Activated T-cell treated with anti-CD3 and anti-CD28 coated beads for 1 hour (primary cell): ENCODE measurements around the gene USP21.

Experiments
- DNase-seq: peaks from one replicate; pipeline ENCODE4 v3.0.0-alpha.2; 2020; ENCODE audit warnings: low read depth

USP21 gene

DNA sequence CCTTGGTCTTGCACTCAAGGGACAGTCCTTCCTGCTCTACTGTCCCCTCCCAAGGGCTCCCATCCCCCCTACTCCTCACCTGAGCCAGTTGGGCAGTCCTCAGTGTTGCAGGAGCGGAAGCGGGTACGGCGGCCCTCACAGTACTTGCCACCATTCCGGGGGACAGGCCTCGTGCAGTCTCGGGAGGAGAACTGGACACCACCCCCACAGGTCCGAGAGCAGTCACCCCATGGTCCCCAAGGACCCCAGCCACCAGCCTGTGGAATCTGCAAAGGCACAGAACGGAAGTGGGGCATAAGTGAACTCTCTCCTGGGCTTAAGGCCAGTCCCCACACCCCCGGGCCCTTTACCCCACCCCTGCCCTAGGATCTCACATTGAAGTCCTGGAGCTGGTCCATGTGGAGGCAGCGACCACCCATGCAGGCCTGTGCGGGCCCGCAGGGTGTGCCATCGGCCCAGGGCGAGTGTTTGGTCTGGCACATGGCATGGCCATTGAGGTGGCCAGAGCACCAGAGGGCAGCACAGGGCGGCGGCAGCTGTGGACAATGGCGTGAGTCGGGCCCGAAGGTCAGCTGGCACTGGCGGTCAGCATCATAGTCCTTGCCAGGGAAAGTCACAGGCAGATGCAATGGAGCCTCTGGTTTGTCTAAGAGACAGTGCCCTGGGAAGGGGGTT, 34.4 kb downstream of the USP21 start:
- DNase-seq: no peak

DNA sequence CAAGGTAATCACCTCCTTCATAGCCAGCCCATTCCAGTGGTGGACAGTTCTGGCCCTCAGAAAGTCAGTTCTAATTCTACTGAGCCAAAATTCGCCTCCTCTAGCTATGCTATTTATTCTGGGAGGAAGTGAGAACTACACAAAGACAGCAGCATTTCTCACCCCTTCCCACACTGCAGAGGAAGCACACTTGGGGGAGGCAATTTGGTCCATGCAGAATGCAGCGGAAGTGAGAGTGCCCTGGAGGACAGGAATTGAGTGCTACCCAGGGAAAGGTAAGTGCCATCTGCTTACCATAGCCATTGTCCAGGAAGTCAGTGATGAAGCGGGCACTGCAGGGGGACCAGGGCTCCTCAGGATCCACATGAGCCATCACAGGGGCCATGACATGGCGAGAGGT, 35.9 kb downstream of the USP21 start:
- no peak for DNase-seq

DNA sequence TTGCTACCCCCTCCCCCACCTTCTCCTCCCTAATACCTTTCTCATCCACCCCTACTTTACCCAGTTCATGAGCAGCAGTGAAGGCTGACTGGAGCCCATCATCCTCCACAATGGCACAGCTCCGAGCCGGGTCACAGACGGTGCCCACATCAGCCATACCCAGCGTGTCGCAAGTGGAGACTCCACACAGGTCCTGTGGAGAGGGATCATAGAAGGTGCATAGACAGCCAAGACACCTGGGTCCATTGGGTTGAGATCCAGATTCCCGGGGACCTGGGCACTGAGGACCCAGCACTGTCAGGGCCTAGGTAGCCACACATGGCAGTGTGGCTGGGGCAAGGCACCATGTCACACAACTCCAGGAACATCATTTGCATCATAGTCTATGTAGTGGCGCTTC, 36.8 kb downstream of the USP21 start:
- no peak for DNase-seq

DNA sequence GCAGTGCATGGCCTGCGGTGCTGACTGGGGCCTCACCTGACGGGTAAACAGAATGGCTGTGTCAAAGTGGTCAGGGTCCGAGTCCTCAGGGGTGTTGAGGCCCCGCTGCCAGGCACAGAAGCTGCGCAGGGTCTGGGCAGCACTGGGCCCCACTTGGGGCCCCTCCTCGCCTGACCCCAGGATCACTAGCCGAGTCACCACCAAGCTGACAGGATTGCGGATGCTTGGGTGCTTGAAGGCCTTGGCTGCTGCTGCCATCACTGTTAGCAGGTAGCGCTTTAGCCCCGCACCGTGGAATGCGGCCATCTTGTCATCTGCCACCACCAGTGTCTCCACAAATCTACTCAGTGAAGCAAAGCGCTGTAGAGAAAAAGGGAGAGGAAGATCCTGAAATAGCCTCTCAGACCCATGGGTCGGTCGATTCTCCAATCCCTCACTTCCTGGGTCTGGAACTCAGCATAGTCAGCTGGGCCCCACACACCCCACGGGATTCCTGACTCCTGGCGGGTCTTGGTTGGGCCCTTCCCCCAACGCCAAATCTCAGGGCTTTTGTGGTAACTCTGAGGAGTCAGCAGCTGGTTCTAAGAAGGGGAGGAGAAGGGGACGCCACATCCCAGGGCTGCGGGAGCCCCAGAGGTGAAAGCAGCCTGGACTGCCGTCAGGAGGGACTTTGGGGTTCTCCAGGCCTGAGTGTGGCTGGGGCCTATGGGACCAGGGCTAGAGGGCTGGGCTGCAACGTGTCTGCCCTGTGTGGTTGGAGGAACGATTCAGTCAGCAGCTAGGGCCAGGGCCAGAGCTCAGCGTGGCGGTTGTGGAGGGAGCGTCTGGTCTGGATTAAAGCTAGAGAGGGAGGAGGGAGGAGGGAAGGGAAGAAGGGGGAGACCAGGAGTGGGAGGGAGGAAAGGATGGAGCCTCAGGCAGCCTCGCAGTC, 37.5 kb downstream of the USP21 start:
- no peak for DNase-seq

DNA sequence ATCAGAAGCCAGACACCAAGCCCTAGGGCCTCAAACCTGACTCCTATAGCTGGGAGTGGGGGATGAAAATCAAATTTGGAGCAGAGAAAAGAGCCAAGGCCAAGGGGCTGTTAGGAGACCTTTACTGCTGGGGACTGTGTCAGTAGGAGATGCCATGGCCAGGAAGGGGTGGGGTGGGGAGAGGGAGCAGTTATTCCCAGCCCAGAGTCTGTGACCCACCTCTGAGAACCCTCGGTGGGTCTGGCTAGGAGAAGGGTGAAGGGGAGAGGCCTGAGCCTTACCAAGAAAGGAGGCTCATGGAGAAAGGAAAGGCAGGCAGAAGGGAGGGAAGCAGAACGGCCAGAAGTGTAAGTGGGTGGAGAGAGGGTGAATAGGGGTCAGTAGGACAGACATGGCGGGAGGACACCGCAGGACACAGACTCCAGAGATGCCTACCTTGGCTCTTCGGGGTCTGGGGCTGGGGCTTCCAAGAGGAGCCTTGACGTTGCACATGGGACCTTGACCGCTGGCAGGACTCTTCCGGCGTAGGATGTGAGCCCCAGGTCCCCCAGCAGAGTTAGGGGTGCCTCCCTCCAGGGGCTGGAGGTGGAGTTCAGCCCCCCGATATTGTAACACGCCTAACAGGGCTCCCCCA, 38.4 kb downstream of the USP21 start:
- no peak for DNase-seq

DNA sequence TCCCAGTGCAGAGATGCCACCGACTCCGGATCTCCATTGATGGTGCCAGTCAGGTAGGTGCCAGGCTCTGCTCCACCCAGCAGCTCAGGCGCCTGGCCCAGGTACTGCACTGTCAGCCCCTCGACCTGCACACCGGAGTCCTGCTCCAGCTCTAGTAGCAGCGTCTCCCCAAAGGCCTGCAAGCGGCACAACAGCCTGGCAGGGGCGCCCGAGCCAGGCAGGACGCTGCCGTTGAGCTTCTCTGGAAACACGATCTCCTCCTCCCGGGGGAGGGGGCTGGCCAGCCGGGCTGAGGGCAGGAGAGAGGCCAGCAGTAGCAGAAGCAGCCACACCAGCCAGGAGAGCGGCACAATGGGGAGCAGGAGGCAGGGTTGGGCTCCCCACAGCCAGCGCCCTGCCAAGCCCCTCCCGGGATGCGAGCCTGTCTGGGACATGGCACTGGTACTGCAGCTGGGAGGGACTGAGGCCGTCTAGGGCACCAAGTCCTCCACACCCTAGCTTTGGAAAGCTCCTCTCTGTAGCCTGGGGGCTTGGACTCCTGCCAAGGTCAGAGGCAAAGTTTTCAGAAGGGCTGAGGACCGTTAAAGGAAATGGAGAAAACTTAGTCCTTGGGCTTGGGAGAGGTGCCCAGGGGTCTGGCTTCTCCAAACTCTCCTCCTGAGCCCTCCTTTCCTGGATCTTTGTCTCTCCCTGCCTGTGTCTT, 39.0 kb downstream of the USP21 start:
- no peak for DNase-seq

DNA sequence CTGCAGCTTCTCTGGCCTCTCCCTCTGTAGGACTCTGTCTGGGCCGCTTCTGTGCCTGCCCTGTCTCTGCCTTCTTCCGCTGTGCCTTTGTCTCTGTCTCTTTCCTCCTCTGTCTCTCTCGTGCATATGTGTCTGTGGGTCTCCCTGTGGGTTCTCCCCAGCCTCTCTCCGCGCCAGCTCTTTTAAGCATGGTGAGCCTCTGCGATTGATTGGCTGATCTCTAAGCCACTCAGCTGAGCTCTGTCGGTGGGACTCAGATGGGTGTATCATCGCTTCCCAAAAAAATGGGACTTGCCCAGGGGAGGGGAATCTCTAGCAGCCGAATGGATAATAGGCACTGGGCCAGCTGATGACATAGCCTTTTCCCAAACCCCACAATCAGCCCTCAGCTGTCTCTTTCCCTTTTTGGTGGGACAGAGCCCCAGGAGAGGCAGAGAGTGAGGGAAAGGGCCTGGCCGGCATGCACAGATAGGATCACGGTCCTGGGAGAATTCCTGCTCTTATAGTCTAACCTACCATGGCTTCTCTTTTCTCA, 39.7 kb downstream of the USP21 start, which contains the start of gene ADAMTS4:
Gene ADAMTS4 (minus strand): TSS at position 158 of the 535 bp plus-strand sequence. CDS start 427 bp downstream, outside the sequence.
- no peak for DNase-seq

DNA sequence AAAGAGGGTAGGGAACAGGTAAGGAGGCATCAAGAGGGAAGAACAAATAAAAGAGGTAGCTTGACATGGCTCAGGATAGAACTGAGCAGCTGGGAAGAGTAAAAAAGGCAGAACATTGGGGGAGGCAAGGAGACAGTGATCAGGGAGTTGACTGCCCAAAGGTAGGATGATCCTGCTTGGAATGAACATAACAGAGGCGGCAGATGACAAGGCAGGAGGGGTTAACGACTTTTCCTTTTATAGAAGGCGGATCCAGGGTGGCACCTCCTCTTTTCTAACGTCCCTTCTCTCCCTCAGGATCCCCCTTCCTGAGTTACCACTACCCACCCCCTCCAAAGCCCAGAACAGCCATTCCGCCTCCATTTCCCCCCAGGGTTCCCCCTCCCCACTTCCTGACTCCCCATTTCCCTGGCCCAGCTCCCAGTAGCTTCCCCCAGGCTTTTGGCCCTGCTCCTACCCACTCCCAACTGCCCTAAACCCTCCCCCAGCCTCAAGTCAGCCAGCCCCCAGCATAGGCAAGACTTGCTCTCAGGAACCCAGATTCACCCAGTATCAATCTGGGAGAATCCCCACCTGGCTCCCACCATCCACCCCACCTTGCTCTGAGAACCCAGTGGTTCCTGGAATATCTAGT, 40.3 kb downstream of the USP21 start:
- no peak for DNase-seq

DNA sequence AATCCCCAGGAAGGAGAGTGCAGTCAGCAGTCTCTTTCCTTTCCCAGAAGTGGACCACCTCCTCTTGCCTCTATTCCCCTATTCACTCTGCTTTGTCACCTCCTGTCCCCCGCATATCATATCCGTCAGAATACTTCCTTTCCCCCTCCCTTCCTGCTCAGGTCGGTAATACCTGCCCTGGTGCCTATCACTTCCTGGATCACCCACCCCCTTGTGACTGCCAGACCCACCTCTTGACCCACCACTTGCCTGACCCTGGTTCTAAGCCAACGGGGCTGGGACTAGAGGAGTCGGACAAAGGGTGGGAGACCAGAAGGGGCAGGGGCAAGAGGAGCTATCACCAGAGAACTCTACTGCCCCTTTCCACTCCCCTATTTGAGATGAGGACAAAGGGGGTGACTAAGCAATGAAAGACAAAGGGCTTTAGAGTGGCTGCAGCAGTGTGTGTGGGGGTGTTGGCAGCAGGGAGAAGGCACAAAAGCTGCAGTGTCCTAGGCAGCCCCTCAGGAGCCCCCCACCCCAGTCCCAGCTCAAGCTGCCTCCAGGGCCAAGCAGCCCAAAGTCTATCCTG, 41.2 kb downstream of the USP21 start:
- no peak for DNase-seq

DNA sequence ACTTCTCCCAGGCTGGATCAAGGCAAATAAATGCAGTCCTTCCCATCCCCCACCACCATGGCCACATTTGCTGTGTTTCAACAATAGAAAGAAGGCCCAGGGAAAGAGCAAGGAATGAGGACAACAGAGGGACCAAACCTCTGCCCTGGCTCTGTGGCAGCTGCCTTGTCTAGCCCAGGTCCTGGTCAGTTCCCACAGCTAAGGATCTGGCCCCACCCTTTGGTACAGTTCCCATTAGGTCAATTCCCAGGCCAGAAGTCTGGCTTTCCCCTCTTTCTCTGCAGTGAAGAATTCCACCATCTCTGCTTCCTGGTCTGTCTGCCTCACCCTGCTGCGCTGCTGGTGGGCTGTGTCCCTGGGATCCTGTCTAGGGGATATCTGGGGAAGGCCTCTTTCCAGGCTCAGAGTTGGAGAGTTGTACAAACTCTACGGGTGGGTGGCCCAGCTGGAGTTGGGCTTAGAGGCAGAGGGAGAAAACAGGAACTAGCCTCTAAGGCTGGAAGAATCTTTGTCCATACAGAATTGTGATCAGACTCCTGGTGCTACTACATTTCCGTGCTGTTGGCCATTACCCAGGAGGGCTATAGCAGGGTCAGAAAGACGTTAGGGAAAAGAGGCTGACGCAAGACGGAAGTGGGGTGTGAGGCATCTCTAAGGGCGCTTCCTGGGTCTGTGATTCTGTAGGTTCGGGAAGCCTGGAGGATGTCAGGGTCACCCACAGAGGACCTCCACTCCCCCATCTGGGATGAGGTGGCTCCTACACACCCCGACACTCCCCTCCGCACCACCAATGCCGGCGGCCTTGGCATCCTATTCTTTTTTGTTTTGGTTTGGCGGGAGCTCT, 41.9 kb downstream of the USP21 start:
- DNase-seq: no peak

DNA sequence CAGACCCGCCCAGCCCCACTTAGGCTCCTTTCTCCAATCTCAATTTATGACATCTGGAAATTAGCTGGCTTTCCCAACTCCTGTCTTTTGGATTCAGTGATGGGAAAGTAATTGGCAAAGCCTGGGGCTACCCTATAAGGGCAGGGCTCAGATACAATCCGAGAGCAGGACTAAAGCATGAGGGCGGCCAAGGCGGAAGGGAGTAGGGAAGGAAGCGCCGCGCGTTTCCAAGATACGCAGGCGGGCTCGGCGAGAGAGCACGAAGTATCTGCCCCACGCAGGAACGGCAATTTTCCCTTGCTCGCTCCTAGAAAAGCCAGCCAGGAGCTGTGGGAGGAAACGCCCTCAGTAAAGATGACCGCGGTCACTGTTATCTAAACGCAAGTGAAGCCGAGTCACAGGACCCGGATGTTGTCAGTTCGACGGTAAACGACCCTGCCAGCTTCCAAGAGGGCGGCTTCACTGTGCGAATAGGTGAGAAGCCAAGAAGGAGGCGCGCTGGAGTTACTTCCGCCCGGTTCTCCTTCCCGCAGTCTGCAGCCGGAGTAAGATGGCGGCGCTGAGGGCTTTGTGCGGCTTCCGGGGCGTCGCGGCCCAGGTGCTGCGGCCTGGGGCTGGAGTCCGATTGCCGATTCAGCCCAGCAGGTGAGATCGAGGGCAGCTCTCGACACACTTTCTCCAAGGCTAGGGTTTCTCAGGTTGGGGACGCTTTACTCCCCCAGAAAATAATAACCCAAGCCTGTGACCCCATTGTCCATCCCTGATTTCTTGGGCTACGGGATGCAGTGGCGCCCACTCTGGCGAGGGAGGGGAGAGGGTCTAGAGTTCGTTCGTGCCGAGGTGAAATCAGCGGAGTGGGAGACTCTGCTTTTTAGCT, 42.8 kb downstream of the USP21 start, which contains the start of gene NDUFS2:
Gene NDUFS2 (plus strand): TSS at position 532 of the 877 bp plus-strand sequence. CDS start 19 bp downstream, at position 551.
- DNase-seq: peak; percentile 88

DNA sequence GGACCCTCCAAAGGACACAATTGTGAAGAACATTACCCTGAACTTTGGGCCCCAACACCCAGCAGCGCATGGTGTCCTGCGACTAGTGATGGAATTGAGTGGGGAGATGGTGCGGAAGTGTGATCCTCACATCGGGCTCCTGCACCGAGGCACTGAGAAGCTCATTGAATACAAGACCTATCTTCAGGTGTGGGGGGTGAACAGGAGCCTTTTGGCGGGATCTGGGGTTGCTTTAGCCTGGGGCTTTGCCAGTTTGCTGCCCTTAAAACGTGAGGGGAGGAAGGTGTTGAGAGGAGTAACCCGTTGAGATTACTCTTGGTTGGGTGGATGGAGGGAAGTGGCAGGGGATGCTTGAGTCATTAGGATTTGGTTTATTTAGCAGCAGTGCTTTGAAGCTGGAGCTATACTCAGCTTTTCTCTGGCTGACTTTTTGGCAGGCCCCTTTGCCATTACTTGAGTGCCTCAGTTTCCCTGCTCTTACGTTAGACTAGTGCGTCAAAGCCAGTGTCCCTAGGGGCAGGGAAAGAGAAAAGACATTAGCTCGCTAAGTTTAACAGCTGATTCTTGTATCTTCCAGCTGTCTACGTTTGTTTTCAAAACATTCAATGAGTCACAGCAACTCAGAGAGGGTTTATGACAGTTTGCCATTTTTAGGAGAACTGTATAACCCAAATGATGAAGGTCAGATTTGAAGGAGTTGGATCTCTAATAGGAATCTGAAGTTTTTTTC, 47.3 kb downstream of the USP21 start:
- DNase-seq: no peak

DNA sequence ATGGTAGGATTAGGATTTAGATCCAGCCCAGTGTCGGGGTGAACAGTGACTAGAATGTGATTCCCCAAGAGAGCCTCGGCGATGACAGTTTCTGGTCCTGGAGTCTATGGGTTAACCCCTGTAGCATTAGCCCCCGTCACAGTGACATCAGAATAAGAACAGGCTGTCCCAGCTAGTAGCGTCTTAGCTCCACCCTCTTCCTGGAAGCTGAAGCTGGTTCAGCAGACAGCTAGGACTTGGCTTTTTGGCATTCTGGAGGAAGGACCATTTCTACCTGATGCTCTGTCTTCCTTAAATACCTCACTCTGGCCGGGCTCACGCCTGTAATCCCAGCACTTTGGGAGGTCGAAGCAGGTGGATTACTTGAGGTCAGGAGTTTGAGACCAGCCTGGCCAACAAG, 47.9 kb downstream of the USP21 start:
- no peak for DNase-seq

DNA sequence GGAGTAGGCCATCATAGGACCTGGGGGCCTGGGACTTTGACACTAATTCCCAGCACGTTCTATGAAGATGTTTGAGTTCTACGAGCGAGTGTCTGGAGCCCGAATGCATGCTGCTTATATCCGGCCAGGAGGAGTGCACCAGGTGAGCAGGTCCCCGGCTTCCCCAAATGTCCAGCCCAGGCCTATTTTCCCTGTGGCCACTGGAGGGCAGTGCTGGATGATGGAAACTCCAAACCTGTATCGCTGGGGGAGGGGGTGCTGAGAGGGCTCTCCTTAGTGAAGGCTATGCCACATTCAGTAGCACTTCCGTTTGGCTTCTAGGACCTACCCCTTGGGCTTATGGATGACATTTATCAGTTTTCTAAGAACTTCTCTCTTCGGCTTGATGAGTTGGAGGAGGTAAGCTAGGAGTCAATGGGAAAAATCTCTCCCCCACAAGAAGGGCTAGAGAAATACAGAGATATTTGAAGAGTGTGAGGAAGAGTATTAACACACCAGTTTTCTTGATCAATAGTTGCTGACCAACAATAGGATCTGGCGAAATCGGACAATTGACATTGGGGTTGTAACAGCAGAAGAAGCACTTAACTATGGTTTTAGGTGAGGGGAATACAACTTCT, 50.6 kb downstream of the USP21 start:
- DNase-seq: peak; percentile 59

DNA sequence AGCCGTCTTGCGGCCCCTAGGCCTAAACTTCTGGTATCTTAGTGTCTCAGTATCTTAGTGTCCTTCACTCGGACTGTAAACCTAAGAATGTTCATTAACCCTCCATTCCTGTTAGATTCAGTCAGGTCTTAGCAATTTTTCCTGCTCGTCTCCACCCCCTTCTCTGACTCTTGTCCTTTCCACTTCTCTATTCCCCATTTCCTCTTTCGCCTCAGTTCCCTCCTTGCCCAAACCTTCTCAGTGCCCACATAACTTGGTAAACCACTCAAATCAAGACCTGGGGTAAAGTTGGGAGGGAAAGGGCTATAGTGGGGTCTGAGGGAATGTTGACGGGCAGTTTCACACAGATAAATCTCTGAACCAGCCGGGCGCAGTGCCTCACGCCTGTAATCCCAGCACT, 55.1 kb downstream of the USP21 start:
- DNase-seq: no peak

DNA sequence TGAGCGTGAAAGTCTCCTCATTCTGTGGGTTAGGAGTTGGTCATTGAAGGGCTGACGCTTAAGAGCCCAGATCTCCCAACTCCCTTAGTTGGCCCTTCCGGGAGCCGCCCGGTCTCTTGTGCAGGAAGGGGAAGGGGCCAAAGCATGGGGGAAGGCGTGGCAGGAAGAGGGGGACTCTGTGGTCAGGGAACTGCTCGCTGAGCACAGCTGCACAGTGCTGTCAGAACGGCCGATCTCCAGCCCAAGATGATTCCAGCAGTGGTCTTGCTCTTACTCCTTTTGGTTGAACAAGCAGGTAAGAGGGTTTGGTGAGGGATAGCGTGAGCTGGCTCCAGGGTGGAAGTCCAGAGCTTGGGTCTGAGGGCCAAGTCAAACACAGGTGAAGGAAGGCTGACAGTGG, 55.8 kb downstream of the USP21 start, which contains the start of gene FCER1G:
Gene FCER1G (plus strand): TSS at position 220 of the 400 bp plus-strand sequence. CDS start 27 bp downstream, at position 247.
- no peak for DNase-seq
